Measurements from ENCODE around the gene FOXP1. TPM values are rescaled to one million over a fixed set of nuclear protein-coding genes. Genes with fewer than 3 reads are reported as not detected.

Gene FOXP1
- total and polyA plus RNA-seq, 2 donors (not counting 1 experiment from before 2014, with no cell fraction given), result 70.3 to 101 TPM

DNA sequence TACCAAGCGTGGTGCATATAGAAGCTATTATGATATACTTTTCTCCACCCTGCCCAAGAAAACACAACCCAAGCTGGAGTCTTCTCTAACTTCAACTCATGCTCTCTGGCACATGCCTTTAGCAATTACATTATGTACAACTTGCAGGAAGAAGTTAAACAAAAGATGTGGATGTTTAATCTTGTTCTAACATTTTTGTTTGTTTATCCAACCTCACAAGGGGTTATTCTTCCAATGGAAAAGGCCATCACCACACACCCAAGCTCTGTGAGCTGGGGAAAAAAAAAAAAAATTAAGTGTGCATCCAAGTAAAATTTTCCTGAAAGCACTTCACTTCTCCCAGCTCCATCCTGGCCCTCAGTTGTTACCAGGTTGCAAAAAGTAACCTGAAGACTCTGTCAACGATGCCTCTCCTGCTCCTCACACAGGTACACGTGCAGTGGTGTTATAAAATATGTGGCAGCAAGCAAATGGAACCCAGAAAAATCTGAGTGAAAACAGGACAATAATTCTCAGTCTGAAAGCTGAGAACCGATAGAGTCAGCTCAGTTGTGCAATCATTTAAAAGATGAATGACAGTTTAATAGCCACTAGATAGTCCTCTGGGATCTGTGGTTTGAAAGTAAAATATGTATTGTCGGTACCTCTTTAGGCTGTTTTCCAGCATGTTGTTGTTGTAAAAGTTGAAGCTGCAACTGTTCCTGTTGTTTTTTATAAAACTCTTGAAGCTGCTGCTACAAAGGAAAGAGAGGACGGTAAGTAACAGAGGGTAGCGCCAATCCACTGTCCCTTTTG is 531.4 kb downstream of the FOXP1 start:
- Histone ChIP-seq H3K79me2 (ENCODE audit: control insufficient read depth, insufficient read depth, low read length) (peaks cover 89% of the 10 kb centered on the region), H3K27ac (ENCODE audit: insufficient read depth, low read length) (no peak overlapping the region), H3K4me2 (ENCODE audit: extremely low read depth, insufficient read depth, low read length) (peak overlapping the region; percentile 29), H4K20me1 (ENCODE audit: control insufficient read depth, extremely low read depth, insufficient read depth, low read length) (no peaks in the 10 kb centered on the region), H3K9ac (ENCODE audit: insufficient read depth, low read length) (no peak overlapping the region), H3K9me3 (ENCODE audit: control insufficient read depth, insufficient read depth, low read depth, low read length) (no peaks in the 10 kb centered on the region), H3K4me1 (ENCODE audit: control insufficient read depth, extremely low read depth, insufficient read depth, low read length) (peaks cover 29% of the 10 kb centered on the region), H3K36me3 (ENCODE audit: control insufficient read depth, insufficient read depth, low read length) (peaks cover 2% of the 10 kb centered on the region), H3K4me3 (replicated peaks in 1 of 4; ENCODE audit: control extremely low read depth in 1 of 4, insufficient read depth in 1 of 4, low read depth in 3 of 4, low read length in 4 of 4) (no peak overlapping the region), H3K27me3 (ENCODE audit: control insufficient read depth, insufficient read depth, low read length) (no peaks in the 10 kb centered on the region), H2AFZ (ENCODE audit: low read length) (no peak overlapping the region)
- TF ChIP-seq EZH2 (IDR thresholded peaks at IDR 0.05; ENCODE audit: low read length, missing control alignments), result no peak
- TF ChIP-seq, protein P1, sequence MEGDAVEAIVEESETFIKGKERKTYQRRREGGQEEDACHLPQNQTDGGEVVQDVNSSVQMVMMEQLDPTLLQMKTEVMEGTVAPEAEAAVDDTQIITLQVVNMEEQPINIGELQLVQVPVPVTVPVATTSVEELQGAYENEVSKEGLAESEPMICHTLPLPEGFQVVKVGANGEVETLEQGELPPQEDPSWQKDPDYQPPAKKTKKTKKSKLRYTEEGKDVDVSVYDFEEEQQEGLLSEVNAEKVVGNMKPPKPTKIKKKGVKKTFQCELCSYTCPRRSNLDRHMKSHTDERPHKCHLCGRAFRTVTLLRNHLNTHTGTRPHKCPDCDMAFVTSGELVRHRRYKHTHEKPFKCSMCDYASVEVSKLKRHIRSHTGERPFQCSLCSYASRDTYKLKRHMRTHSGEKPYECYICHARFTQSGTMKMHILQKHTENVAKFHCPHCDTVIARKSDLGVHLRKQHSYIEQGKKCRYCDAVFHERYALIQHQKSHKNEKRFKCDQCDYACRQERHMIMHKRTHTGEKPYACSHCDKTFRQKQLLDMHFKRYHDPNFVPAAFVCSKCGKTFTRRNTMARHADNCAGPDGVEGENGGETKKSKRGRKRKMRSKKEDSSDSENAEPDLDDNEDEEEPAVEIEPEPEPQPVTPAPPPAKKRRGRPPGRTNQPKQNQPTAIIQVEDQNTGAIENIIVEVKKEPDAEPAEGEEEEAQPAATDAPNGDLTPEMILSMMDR (conservative IDR thresholded peaks at IDR 0.05 in 1 of 2, IDR thresholded peaks at IDR 0.05 in 1 of 2; ENCODE audit: low read depth in 1 of 2, low read length in 2 of 2), result no peak
- peak in 1 of 2 donors; percentile 64 for DNase-seq (ENCODE audit: low read depth in 2 of 2)

DNA sequence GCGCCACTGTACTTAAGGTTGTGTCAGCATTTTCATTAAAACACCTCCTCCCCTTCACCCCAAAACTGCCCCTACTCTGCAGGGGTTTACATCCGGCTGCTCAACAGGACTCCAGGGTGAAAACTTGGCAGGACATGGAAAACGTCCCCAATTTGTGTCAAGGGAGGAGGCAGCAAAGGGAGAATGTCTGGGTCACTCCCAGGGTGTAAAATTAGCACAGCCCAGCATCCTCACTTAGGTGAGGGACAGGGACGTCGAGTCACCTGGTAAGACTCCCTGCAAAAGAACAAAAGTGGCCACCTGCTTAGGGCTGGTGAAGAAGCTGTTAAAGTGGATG is 532.3 kb downstream of the FOXP1 start:
- Histone ChIP-seq H3K4me1 (ENCODE audit: control insufficient read depth, extremely low read depth, insufficient read depth, low read length) (peaks cover 24% of the 10 kb centered on the region), H3K4me2 (ENCODE audit: extremely low read depth, insufficient read depth, low read length) (peak overlapping the region; percentile 7), H3K9ac (ENCODE audit: insufficient read depth, low read length) (no peak overlapping the region), H3K27me3 (ENCODE audit: control insufficient read depth, insufficient read depth, low read length) (no peaks in the 10 kb centered on the region), H3K79me2 (ENCODE audit: control insufficient read depth, insufficient read depth, low read length) (peaks cover 89% of the 10 kb centered on the region), H3K36me3 (ENCODE audit: control insufficient read depth, insufficient read depth, low read length) (peaks cover 8% of the 10 kb centered on the region), H2AFZ (ENCODE audit: low read length) (no peak overlapping the region), H3K9me3 (ENCODE audit: control insufficient read depth, insufficient read depth, low read depth, low read length) (no peaks in the 10 kb centered on the region), H3K27ac (ENCODE audit: insufficient read depth, low read length) (no peak overlapping the region), H4K20me1 (ENCODE audit: control insufficient read depth, extremely low read depth, insufficient read depth, low read length) (no peaks in the 10 kb centered on the region), H3K4me3 (replicated peaks in 1 of 4; ENCODE audit: control extremely low read depth in 1 of 4, insufficient read depth in 1 of 4, low read depth in 3 of 4, low read length in 4 of 4) (no peak overlapping the region)
- no peak for DNase-seq (ENCODE audit: low read depth in 2 of 2)
- TF ChIP-seq EZH2 (IDR thresholded peaks at IDR 0.05; ENCODE audit: low read length, missing control alignments), result no peak
- TF ChIP-seq, protein P1 (conservative IDR thresholded peaks at IDR 0.05 in 1 of 2, IDR thresholded peaks at IDR 0.05 in 1 of 2; ENCODE audit: low read depth in 1 of 2, low read length in 2 of 2), result no peak

DNA sequence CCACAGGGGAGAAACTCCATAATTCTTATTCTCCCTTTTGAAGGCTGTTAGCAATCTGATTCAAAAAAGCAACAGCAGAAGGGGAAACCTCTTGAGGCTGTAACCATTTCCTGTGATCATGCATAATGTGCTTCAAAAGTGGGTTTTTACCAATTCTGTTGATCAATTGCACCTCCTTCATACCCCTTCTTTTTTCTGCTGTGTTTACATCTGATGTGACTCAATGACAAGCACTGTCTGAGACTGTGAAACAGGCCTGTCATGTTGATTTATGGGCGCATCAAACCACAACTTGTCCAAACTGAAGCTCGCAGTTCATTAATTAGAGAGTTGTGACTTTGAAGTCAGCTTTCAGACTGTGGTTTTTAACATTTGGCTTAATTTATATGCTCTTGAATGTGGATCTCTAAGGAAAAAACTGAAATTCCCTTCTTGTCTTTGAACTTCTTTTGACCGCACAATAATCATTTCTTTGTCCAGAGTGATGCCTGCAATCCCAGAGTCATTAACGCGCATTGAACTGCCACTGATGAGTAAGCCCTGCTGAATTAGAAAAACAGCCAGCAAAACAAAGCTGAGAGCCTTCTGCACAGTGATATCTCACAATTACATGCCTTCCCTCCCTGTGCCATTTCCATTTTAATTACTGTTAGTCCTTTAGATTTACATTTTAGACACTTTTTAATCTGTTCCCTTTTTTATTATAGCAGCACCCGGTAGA is 532.8 kb downstream of the FOXP1 start:
- no peak overlapping the region for H3K4me3 ChIP-seq (replicated peaks in 1 of 4; ENCODE audit: control extremely low read depth in 1 of 4, insufficient read depth in 1 of 4, low read depth in 3 of 4, low read length in 4 of 4)
- H3K4me2 ChIP-seq (ENCODE audit: extremely low read depth, insufficient read depth, low read length), result peak overlapping the region; percentile 7
- H3K27ac ChIP-seq (ENCODE audit: insufficient read depth, low read length), result peak overlapping the region; percentile 53
- no peaks in the 10 kb centered on the region for H3K9me3 ChIP-seq (ENCODE audit: control insufficient read depth, insufficient read depth, low read depth, low read length)
- H3K4me1 ChIP-seq (ENCODE audit: control insufficient read depth, extremely low read depth, insufficient read depth, low read length), result peaks cover 24% of the 10 kb centered on the region
- H2AFZ ChIP-seq (ENCODE audit: low read length), result no peak overlapping the region
- no peaks in the 10 kb centered on the region for H4K20me1 ChIP-seq (ENCODE audit: control insufficient read depth, extremely low read depth, insufficient read depth, low read length)
- TF ChIP-seq EZH2 (IDR thresholded peaks at IDR 0.05; ENCODE audit: low read length, missing control alignments), result no peak
- TF ChIP-seq, protein P1 (conservative IDR thresholded peaks at IDR 0.05 in 1 of 2, IDR thresholded peaks at IDR 0.05 in 1 of 2; ENCODE audit: low read depth in 1 of 2, low read length in 2 of 2), result no peak
- H3K79me2 ChIP-seq (ENCODE audit: control insufficient read depth, insufficient read depth, low read length), result peaks cover 87% of the 10 kb centered on the region
- peaks cover 11% of the 10 kb centered on the region for H3K36me3 ChIP-seq (ENCODE audit: control insufficient read depth, insufficient read depth, low read length)
- no peaks in the 10 kb centered on the region for H3K27me3 ChIP-seq (ENCODE audit: control insufficient read depth, insufficient read depth, low read length)
- peak; percentile 83 to 96 for DNase-seq (ENCODE audit: low read depth in 2 of 2)
- no peak overlapping the region for H3K9ac ChIP-seq (ENCODE audit: insufficient read depth, low read length)

Data from fibroblast of lung (primary cell).